IPS-20b (cell line): ENCODE measurements around the gene GPR17.

Experiments
- H3K27ac ChIP-seq: one replicate; pipeline ENCODE4 v1.5.1; 2013; ENCODE audit warnings: low read length
- H3K27me3 ChIP-seq: 2 replicates; pipeline ENCODE4 v1.6.1; 2013; ENCODE audit warnings: mild to moderate bottlenecking, low read length, inconsistent platforms; ENCODE audit not compliant: insufficient read depth
- H3K36me3 ChIP-seq: 2 replicates; pipeline ENCODE4 v1.6.1; 2013; ENCODE audit warnings: low read depth, mild to moderate bottlenecking, inconsistent platforms, low read length, moderate library complexity; ENCODE audit not compliant: insufficient read depth
- H3K4me1 ChIP-seq: 2 replicates; pipeline ENCODE4 v1.6.1; 2013; ENCODE audit warnings: mild to moderate bottlenecking, control low read depth, inconsistent platforms, low read length, moderate library complexity; ENCODE audit not compliant: insufficient read depth
- H3K4me3 ChIP-seq: 2 replicates; pipeline ENCODE4 v1.5.1; 2013; ENCODE audit warnings: mild to moderate bottlenecking, low read length, inconsistent platforms
- H3K9ac ChIP-seq: 2 replicates; pipeline ENCODE4 v1.6.1; 2013; ENCODE audit warnings: low read depth, mild to moderate bottlenecking, inconsistent platforms, low read length, moderate library complexity
- H3K9me3 ChIP-seq: 2 replicates; pipeline ENCODE4 v1.6.1; 2013; ENCODE audit warnings: mild to moderate bottlenecking, low read depth, low read length, inconsistent platforms; ENCODE audit not compliant: insufficient read depth

The GPR17 gene

GRCh38 chr2:127674241-127675209 lies 28.6 kb downstream of the GPR17 start:
- Histone ChIP-seq H3K4me1 (0 out of 2 replicates have a peak, but pooled peaks cover 4% of the 10 kb centered on the region), H3K9me3 (no peaks in the 10 kb centered on the region), H3K9ac (no peak overlapping the region), H3K36me3 (no peaks in the 10 kb centered on the region), H3K27ac (no peak overlapping the region), H3K27me3 (peaks cover 61% of the 10 kb centered on the region), H3K4me3 (peak overlapping the region; percentile 60; the same call in 1 of the 2 replicates)

GRCh38 chr2:127675331-127676261 lies 29.6 kb downstream of the GPR17 start, which contains the start of gene LIMS2:
Gene LIMS2, minus strand, starts transcription at chr2:127675530. Its CDS starts 506 bp downstream, at chr2:127675024.
- H3K27me3 ChIP-seq: peaks cover 61% of the 10 kb centered on the region
- no peaks in the 10 kb centered on the region for H3K9me3 ChIP-seq
- H3K4me3 ChIP-seq: peak within 1 kb of the TSS; percentile 80
- peak within 1 kb of the TSS; percentile 63; the same call in 1 of the 2 replicates for H3K9ac ChIP-seq
- no peak within 1 kb of the TSS for H3K27ac ChIP-seq
- H3K36me3 ChIP-seq: no peaks in the 10 kb centered on the region
- H3K4me1 ChIP-seq: 0 out of 2 replicates have a peak, but pooled peaks cover 4% of the 10 kb centered on the region

- Histone ChIP-seq H3K9ac (no peak overlapping the region), H3K4me1 (0 out of 2 replicates have a peak, but pooled peaks cover 4% of the 10 kb centered on the region), H3K27ac (no peak overlapping the region), H3K9me3 (no peaks in the 10 kb centered on the region), H3K27me3 (peaks cover 61% of the 10 kb centered on the region), H3K36me3 (no peaks in the 10 kb centered on the region), H3K4me3 (no peak overlapping the region)
Measured at GRCh38 chr2:127676906-127677305, 31.0 kb downstream of the GPR17 start.

GRCh38 chr2:127678531-127678930 lies 32.6 kb downstream of the GPR17 start:
- H3K9ac ChIP-seq: no peak overlapping the region
- no peaks in the 10 kb centered on the region for H3K9me3 ChIP-seq
- peaks cover 49% of the 10 kb centered on the region for H3K27me3 ChIP-seq
- no peaks in the 10 kb centered on the region for H3K36me3 ChIP-seq
- no peak overlapping the region for H3K27ac ChIP-seq
- H3K4me1 ChIP-seq: 0 out of 2 replicates have a peak, but pooled peaks cover 4% of the 10 kb centered on the region
- H3K4me3 ChIP-seq: no peak overlapping the region

GRCh38 chr2:127678991-127679390 lies 33.0 kb downstream of the GPR17 start:
- Histone ChIP-seq H3K27me3 (peaks cover 44% of the 10 kb centered on the region), H3K9ac (no peak overlapping the region), H3K36me3 (no peaks in the 10 kb centered on the region), H3K27ac (no peak overlapping the region), H3K9me3 (no peaks in the 10 kb centered on the region), H3K4me1 (0 out of 2 replicates have a peak, but pooled peaks cover 4% of the 10 kb centered on the region), H3K4me3 (no peak overlapping the region)

GRCh38 chr2:127679680-127680361 lies 33.9 kb downstream of the GPR17 start:
- Histone ChIP-seq H3K27ac (no peak overlapping the region), H3K4me3 (no peak overlapping the region), H3K9ac (no peak overlapping the region), H3K4me1 (0 out of 2 replicates have a peak, but pooled peaks cover 4% of the 10 kb centered on the region), H3K36me3 (no peaks in the 10 kb centered on the region), H3K9me3 (no peaks in the 10 kb centered on the region), H3K27me3 (peaks cover 36% of the 10 kb centered on the region)

- Histone ChIP-seq H3K4me3 (no peak overlapping the region), H3K9ac (no peak overlapping the region), H3K36me3 (no peaks in the 10 kb centered on the region), H3K9me3 (no peaks in the 10 kb centered on the region), H3K4me1 (0 out of 2 replicates have a peak, but pooled peaks cover 3% of the 10 kb centered on the region), H3K27me3 (peaks cover 29% of the 10 kb centered on the region), H3K27ac (no peak overlapping the region)
Measured at GRCh38 chr2:127680706-127681287, 34.8 kb downstream of the GPR17 start.

- Histone ChIP-seq H3K36me3 (no peaks in the 10 kb centered on the region), H3K4me3 (no peak overlapping the region), H3K27me3 (peaks cover 23% of the 10 kb centered on the region), H3K4me1 (no peaks in the 10 kb centered on the region), H3K27ac (no peak overlapping the region), H3K9ac (no peak overlapping the region), H3K9me3 (no peaks in the 10 kb centered on the region)
Measured at GRCh38 chr2:127681288-127681804, 35.4 kb downstream of the GPR17 start.

GRCh38 chr2:127681976-127682857 lies 36.3 kb downstream of the GPR17 start:
- H3K9me3 ChIP-seq: no peaks in the 10 kb centered on the region
- H3K27me3 ChIP-seq: peaks cover 15% of the 10 kb centered on the region
- H3K4me3 ChIP-seq: no peak overlapping the region
- H3K4me1 ChIP-seq: no peaks in the 10 kb centered on the region
- no peaks in the 10 kb centered on the region for H3K36me3 ChIP-seq
- H3K9ac ChIP-seq: no peak overlapping the region
- H3K27ac ChIP-seq: no peak overlapping the region

- no peaks in the 10 kb centered on the region for H3K9me3 ChIP-seq
- H3K4me1 ChIP-seq: no peaks in the 10 kb centered on the region
- H3K27me3 ChIP-seq: peaks cover 6% of the 10 kb centered on the region
- H3K9ac ChIP-seq: no peak overlapping the region
- H3K4me3 ChIP-seq: no peak overlapping the region
- no peaks in the 10 kb centered on the region for H3K36me3 ChIP-seq
- no peak overlapping the region for H3K27ac ChIP-seq
Measured at GRCh38 chr2:127683056-127683455, 37.1 kb downstream of the GPR17 start.
